GM19395 (cell line): Measurements from ENCODE around the gene LRR1.
"Not testable (repeated sequence)": the region's sequence is repeated elsewhere in the genome, so short reads cannot be mapped to it uniquely, and the experiment has no call there.

Experiments used
- ATAC-seq: cut with Tn5 transposase; IDR thresholded peaks from one replicate; pipeline ENCODE4 v1.9.1; 2021; ENCODE audit warnings: mild to moderate bottlenecking, moderate library complexity; ENCODE audit not compliant: unreplicated experiment

LRR1 gene

GRCh38 chr14:49598485-49599300 lies at the start of gene LRR1:
LRR1 (plus strand) TSS chr14:49598940; CDS start chr14:49599021, 81 bp downstream.
- ATAC-seq = peak; percentile 58

DNA sequence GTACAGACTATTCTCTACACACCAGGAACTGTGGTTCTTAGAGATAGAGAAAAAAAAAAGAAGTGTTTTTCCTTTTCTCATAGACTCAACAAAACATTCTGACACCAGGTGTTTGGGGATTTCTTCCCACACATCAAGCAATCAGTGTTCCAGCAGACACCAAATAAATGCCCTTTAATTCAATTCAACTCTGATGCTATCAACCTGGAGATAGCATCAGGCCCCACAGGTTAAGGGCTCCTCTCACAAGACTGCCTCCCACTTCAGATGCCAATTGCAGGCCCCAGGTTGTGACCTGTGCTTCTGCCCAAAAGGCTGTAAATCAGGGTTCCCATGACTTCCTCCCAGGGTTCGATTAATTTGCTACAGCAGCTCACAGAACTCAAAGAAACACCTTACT lies 49.3 kb upstream of the LRR1 start:
- ATAC-seq = no peak

DNA sequence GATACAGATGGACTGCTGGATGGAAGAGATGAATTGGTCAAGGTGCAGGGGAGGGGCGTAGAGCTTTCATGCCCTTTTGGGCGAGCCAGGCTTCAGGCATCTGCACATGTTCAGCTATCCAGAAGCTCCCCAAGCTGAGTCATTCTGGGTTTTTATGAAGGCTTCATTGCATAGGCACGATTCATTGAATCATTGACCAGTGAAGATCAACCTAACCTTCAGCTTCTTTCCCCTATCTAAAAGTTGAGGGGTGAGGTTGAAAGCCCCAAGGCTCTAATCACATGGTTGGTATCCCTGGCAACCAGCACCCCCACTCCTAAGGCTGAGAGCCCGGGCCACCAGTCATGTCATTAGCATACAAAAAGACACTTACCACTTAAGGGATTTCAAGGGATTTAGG lies 48.9 kb upstream of the LRR1 start:
- no peak for ATAC-seq

DNA sequence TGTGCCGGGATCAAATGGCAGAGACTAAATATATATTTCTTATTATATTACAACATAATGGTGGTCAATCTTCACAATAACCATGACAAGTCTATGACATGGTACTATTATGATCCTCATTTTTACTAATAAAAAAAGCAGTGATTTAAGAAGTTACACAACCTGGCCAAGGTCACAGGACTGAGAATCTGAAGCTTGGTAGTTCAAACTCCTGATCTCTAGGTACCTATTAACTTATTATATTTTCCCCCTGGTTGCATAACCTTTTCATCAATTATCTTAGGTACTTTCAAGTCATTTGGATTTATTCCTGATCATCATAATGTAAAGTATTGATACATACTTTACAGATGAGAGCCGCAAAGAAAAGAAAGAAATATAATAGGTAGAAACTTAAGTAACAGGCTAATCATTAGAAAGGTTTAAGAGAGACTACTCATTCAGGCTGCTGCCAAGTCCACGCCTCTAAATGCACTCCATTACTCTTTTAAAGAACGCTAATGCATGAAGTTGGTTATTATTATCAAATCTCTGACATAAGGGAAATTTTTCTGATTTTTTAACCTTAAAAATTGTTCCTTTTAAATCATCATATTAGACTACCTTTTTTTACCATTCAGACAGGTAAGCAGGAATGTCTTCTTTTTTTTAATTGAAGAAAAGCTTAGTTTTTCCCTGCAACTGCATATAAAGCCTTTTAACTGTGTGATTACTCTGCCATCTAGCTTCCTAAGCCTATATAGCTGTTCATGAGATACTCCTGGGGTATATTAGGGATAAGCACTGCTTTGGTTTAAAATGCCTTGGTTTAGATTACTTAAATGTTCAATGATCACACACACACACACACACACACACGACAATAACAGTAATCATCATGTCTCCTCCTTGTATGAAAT lies 48.2 kb upstream of the LRR1 start:
- ATAC-seq = no peak

DNA sequence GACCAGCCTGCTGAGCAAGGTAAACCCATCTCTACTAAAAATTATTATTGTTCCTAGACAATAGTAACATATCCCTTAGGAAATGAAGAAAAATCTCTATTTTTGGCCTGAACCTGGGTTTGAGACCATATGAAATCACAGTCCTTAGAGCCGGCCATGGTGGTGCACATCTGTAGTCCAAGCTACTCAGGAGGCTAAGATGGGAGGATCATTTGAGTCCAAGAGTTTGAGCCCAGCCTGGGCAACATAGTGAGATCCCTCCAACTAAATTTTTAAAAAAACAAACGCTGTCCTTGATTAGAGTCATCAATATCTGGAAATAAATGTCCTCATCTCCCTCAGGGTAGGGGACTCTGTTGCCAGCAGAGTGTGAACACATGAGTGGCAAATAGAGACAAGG lies 47.2 kb upstream of the LRR1 start:
- no peak for ATAC-seq

- no peak for ATAC-seq
Observed at GRCh38 chr14:49553106-49553505, 45.6 kb upstream of the LRR1 start.

- no peak for ATAC-seq
Observed at GRCh38 chr14:49553892-49554291, 44.8 kb upstream of the LRR1 start.

DNA sequence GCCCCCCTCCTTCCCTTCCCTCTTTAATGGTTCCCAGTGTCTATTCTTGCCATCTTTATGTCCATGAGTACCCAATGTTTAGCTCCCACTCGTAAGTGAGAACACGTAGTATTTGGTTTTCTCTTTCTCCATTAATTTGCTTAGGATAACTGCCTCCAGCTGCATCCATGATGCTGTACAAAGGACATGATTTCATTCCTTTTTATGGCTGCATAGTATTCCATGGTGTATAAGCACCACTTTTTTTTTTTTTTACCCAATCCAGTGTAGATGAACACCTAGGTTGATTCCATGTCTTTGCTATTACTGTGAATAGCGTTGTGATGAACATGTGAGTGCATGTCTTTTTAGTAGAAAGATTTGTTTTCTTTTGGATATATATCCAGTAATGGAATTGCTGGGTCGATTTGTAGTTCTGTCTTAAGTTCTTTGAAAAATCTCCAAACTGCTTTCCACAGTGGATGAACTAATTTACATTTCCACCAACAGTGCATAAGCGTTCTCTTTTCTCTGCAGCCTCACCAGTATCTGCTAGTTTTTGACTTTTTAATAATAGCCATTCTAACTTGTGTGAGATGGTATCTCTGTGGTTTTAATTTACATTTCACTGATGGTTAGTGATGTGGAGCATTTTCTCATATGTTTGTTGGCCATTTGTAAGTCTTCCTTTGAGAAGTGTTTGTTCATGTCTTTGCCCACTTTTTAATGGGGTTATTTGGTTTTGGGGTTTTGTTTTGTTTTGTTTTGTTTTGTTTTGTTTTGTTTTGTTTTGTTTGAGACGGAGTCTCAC lies 38.6 kb upstream of the LRR1 start:
- ATAC-seq = no peak

- ATAC-seq = no peak
Observed at GRCh38 chr14:49566714-49567113, 32.0 kb upstream of the LRR1 start.

- no peak for ATAC-seq
Observed at GRCh38 chr14:49569281-49569680, 29.5 kb upstream of the LRR1 start.

DNA sequence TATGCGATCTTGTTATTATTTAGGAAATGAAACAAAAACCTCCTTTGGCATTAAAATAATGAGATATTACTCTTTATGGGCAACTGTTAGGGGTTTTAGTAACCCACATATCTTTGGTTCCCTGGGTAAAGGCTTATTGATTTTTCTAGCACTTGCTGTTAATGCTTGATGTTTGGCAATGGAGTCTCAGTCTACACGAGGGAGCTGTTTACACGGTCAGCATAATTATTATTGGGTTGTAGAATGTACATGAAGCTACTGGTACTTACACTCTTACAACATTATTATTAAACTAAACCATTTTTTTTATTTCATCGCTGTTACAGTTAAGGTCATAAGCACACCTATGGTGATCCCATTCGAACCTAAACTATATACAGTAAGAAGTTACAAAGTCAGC lies 24.7 kb upstream of the LRR1 start:
- ATAC-seq = no peak

DNA sequence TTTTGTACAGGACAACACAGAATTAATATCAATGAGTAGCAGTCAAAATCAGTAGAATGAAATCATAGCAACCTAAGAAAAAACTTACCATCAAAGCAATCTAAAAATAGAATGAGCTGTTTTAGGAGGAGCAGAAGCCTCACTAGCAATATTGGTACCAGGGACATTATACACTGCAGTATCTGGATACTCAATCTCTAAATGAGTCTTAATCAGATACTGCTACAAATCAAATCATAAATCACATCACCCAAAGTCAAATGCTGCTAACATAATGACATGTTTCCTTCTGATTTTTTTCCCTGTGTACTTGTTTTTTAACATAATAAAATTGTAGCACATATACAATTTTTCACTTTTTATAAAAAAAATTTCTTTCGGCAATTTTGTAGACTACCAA lies 20.6 kb upstream of the LRR1 start:
- ATAC-seq = no peak

GRCh38 chr14:49579841-49580240 lies 18.9 kb upstream of the LRR1 start:
- no peak for ATAC-seq

- no peak for ATAC-seq
Observed at GRCh38 chr14:49581209-49582112, 17.3 kb upstream of the LRR1 start.

GRCh38 chr14:49582113-49582977 lies 16.4 kb upstream of the LRR1 start:
- no peak for ATAC-seq

- ATAC-seq = no peak
Observed at GRCh38 chr14:49583629-49584028, 15.1 kb upstream of the LRR1 start.

- ATAC-seq = no peak
Observed at GRCh38 chr14:49584058-49584457, 14.7 kb upstream of the LRR1 start.

- ATAC-seq = not testable (repeated sequence)
Observed at GRCh38 chr14:49584981-49585640, 13.6 kb upstream of the LRR1 start.
